K562 (cell line): ENCODE data around the gene SEC16A.

Source experiments
- CBX3 ChIP-seq, 2 experiments: IDR thresholded peaks; 1 replicate in 1 of 2; 2 replicates in 1 of 2; pipeline ENCODE4 v1.6.1; 2012; ENCODE audit warnings: inconsistent platforms in 2 of 2, low read length in 2 of 2, borderline replicate concordance in 1 of 2, control low read depth in 1 of 2
- CTCF ChIP-seq, 3 experiments: IDR thresholded peaks in 2 of 3; conservative IDR thresholded peaks in 1 of 3; 2 replicates each; pipeline ENCODE4 v1.5.1; 2011 to 2012; ENCODE audit warnings: low read length in 3 of 3, mild to moderate bottlenecking in 3 of 3, control low read depth in 2 of 3, improper control_type of control experiment in 1 of 3, inconsistent platforms in 1 of 3, low read depth in 1 of 3, mixed read lengths in 1 of 3, moderate library complexity in 1 of 3; ENCODE audit not compliant: insufficient read depth in 2 of 3
- ETS1 ChIP-seq: conservative IDR thresholded peaks from 2 replicates; pipeline ENCODE4 v1.6.1; 2011; ENCODE audit warnings: low read depth, mild to moderate bottlenecking, low read length; ENCODE audit not compliant: control insufficient read depth

- TF ChIP-seq CTCF (IDR thresholded peaks at IDR 0.05 in 2 of 3, conservative IDR thresholded peaks at IDR 0.05 in 1 of 3; ENCODE audit: insufficient read depth in 2 of 3, low read depth in 1 of 3, low read length in 3 of 3) (peak; percentile 50 to 68 (median 55); a peak in 4 of 6 replicates), ETS1 (peak; percentile 23; the same call in 1 of the 2 replicates), CBX3 (IDR thresholded peaks at IDR 0.05; ENCODE audit: borderline replicate concordance in 1 of 2, low read length in 2 of 2) (no peak)
Observed at GRCh38 chr9:136439481-136440408, 43.1 kb downstream of the SEC16A start, which contains the start of gene INPP5E.
